IMR-90 (cell line): ENCODE measurements around the gene EPHB1. TPM values are rescaled to one million over a fixed set of nuclear protein-coding genes. Genes with fewer than 3 reads are reported as not detected.

Experiments
- ATAC-seq: fragments of 200-7000 bp; cut with Tn5 transposase; 2 replicates; pipeline ENCODE4 v1.9.1; 2020; ENCODE audit warnings: low read depth, mild to moderate bottlenecking, moderate library complexity
- BruUV-seq: library from RNA; stranded (reverse); fragments of 400-500 nt; replicated peaks from 2 replicates; lab custom pipeline; 2021; lab: Mats Ljungman, UMichigan
- CTCF ChIA-PET: fragments of 300-600 bp; formaldehyde crosslinking; extraction: SDS; loops from one replicate; lab custom pipeline; 2021; ENCODE audit warnings: antibody characterized with exemption; lab: Yijun Ruan, JAX
- POLR2A ChIA-PET: fragments of 300-600 bp; sonication (Branson Sonifier 250); formaldehyde crosslinking; loops from one replicate; lab custom pipeline; 2022; ENCODE audit warnings: antibody characterized with exemption; ENCODE audit not compliant: unreplicated experiment; lab: Charles Lee
- DNase-seq: peaks from one replicate; pipeline ENCODE4 v3.0.0; 2013
- H2AFZ ChIP-seq: replicated peaks from 2 replicates; pipeline ENCODE3; 2013; ENCODE audit warnings: low read length, mild to moderate bottlenecking; ENCODE audit not compliant: poor library complexity
- H2AK5ac ChIP-seq: 2 replicates; pipeline ENCODE4 v1.6.1; 2013; ENCODE audit warnings: low read depth, low read length, inconsistent platforms
- H2AK9ac ChIP-seq: replicated peaks from 2 replicates; pipeline ENCODE3; 2013; ENCODE audit warnings: mild to moderate bottlenecking, low read depth, low read length, moderate library complexity; ENCODE audit not compliant: poor library complexity
- H2BK120ac ChIP-seq: 2 replicates; pipeline ENCODE4 v1.6.1; 2013; ENCODE audit warnings: low read depth, low read length, inconsistent platforms
- H2BK15ac ChIP-seq: 3 replicates; pipeline ENCODE4 v1.6.1; 2013; ENCODE audit warnings: low read depth, low read length, inconsistent platforms
- H2BK20ac ChIP-seq: 2 replicates; pipeline ENCODE4 v1.6.1; 2013; ENCODE audit warnings: low read depth, mild to moderate bottlenecking, inconsistent platforms, low read length, moderate library complexity
- H2BK5ac ChIP-seq: 2 replicates; pipeline ENCODE4 v1.6.1; 2013; ENCODE audit warnings: mild to moderate bottlenecking, low read depth, low read length, inconsistent platforms; ENCODE audit not compliant: poor library complexity, severe bottlenecking
- H3K14ac ChIP-seq: replicated peaks from 2 replicates; pipeline ENCODE4 v1.6.1; 2013; ENCODE audit warnings: low read depth, low read length, inconsistent platforms
- H3K18ac ChIP-seq: 2 replicates; pipeline ENCODE4 v1.6.1; 2013; ENCODE audit warnings: low read depth, low read length, control low read depth
- H3K23ac ChIP-seq: 2 replicates; pipeline ENCODE4 v1.6.1; 2013; ENCODE audit warnings: low read depth, low read length, inconsistent platforms
- H3K27ac ChIP-seq: 2 replicates; pipeline ENCODE4 v1.5.1; 2013; ENCODE audit warnings: mild to moderate bottlenecking, control low read depth, low read length; ENCODE audit not compliant: insufficient read depth
- H3K27me3 ChIP-seq: 2 replicates; pipeline ENCODE4 v1.6.1; 2013; ENCODE audit warnings: low read length; ENCODE audit not compliant: control insufficient read depth, insufficient read depth
- H3K36me3 ChIP-seq: 2 replicates; pipeline ENCODE4 v1.6.1; 2013; ENCODE audit warnings: low read length, mixed read lengths; ENCODE audit not compliant: control insufficient read depth, insufficient read depth
- H3K4ac ChIP-seq: 2 replicates; pipeline ENCODE4 v1.6.1; 2013; ENCODE audit warnings: low read depth, low read length, inconsistent platforms
- H3K4me1 ChIP-seq: 2 replicates; pipeline ENCODE4 v1.6.1; 2013; ENCODE audit warnings: low read length, mixed read lengths; ENCODE audit not compliant: control insufficient read depth, insufficient read depth
- H3K4me2 ChIP-seq: 2 replicates; pipeline ENCODE4 v1.6.1; 2013; ENCODE audit warnings: low read depth, mild to moderate bottlenecking, control low read depth, low read length, moderate library complexity
- H3K4me3 ChIP-seq: 2 replicates; pipeline ENCODE4 v1.5.1; 2013; ENCODE audit warnings: low read depth, mild to moderate bottlenecking, control low read depth, low read length, moderate library complexity; ENCODE audit not compliant: insufficient read depth
- H3K56ac ChIP-seq: 2 replicates; pipeline ENCODE4 v1.6.1; 2013; ENCODE audit warnings: low read length, inconsistent platforms; ENCODE audit not compliant: insufficient read depth; ENCODE audit errors: extremely low read depth
- H3K79me1 ChIP-seq, 2 experiments: 2 replicates each; pipeline ENCODE4 v1.6.1; 2013; ENCODE audit warnings: low read length in 2 of 2, inconsistent platforms in 1 of 2, low read depth in 1 of 2
- H3K9ac ChIP-seq: 2 replicates; pipeline ENCODE4 v1.6.1; 2013; ENCODE audit warnings: low read depth, low read length, control low read depth
- H3K9me1 ChIP-seq: 2 replicates; pipeline ENCODE4 v1.6.1; 2013; ENCODE audit warnings: low read length, inconsistent platforms; ENCODE audit not compliant: insufficient read depth
- H3K9me3 ChIP-seq: 2 replicates; pipeline ENCODE4 v1.6.1; 2013; ENCODE audit warnings: low read length; ENCODE audit not compliant: control insufficient read depth, insufficient read depth
- H4K20me1 ChIP-seq: 2 replicates; pipeline ENCODE4 v1.6.1; 2013; ENCODE audit warnings: low read length, inconsistent platforms; ENCODE audit not compliant: insufficient read depth
- H4K5ac ChIP-seq: 2 replicates; pipeline ENCODE4 v1.6.1; 2013; ENCODE audit warnings: mild to moderate bottlenecking, low read depth, low read length, control low read depth
- H4K8ac ChIP-seq, 2 experiments: 2 replicates each; pipeline ENCODE4 v1.6.1; 2013; ENCODE audit warnings: low read depth in 2 of 2, low read length in 2 of 2, control low read depth in 1 of 2, inconsistent platforms in 1 of 2
- H4K91ac ChIP-seq: 2 replicates; pipeline ENCODE4 v1.6.1; 2013; ENCODE audit warnings: low read depth, low read length, inconsistent platforms; ENCODE audit not compliant: insufficient read depth
- BHLHE40 ChIP-seq: fragments of 150-350 bp; IDR thresholded peaks from 2 replicates; pipeline ENCODE4 v1.6.1; 2016; ENCODE audit warnings: mild to moderate bottlenecking, low read depth, low read length
- CEBPB ChIP-seq: IDR thresholded peaks from 2 replicates; pipeline ENCODE4 v1.6.1; 2012; ENCODE audit warnings: low read depth, low read length, improper control_type of control experiment
- CHD1 ChIP-seq: IDR thresholded peaks from 2 replicates; pipeline ENCODE4 v1.6.1; 2012; ENCODE audit warnings: low read depth, low read length, improper control_type of control experiment
- FOS ChIP-seq: fragments of 150-350 bp; IDR thresholded peaks from 2 replicates; pipeline ENCODE4 v1.6.1; 2016; ENCODE audit warnings: low read depth, low read length
- MAFK ChIP-seq: IDR thresholded peaks from 2 replicates; pipeline ENCODE4 v1.6.1; 2012; ENCODE audit warnings: low read depth, low read length, improper control_type of control experiment
- MAZ ChIP-seq: IDR thresholded peaks from 2 replicates; pipeline ENCODE4 v1.6.1; 2012; ENCODE audit warnings: low read depth, mild to moderate bottlenecking, low read length, improper control_type of control experiment, moderate library complexity, borderline replicate concordance
- MXI1 ChIP-seq: IDR thresholded peaks from 2 replicates; pipeline ENCODE4 v1.6.1; 2012; ENCODE audit warnings: low read depth, mild to moderate bottlenecking, low read length, moderate library complexity, borderline replicate concordance
- POLR2A ChIP-seq: IDR thresholded peaks from 2 replicates; pipeline ENCODE4 v1.6.1; 2012; ENCODE audit warnings: mild to moderate bottlenecking, low read depth, low read length
- RAD21 ChIP-seq: IDR thresholded peaks from 2 replicates; pipeline ENCODE4 v1.6.1; 2012; ENCODE audit warnings: low read length, improper control_type of control experiment
- RCOR1 ChIP-seq: IDR thresholded peaks from 2 replicates; pipeline ENCODE4 v1.6.1; 2012; ENCODE audit warnings: mild to moderate bottlenecking, low read length, improper control_type of control experiment; ENCODE audit not compliant: insufficient replicate concordance
- RFX5 ChIP-seq: IDR thresholded peaks from 2 replicates; pipeline ENCODE4 v1.8.0; 2012; ENCODE audit warnings: low read depth, mild to moderate bottlenecking, low read length, moderate library complexity
- SMC3 ChIP-seq: fragments of 150-350 bp; IDR thresholded peaks from 2 replicates; pipeline ENCODE4 v1.6.1; 2016; ENCODE audit warnings: low read depth, mild to moderate bottlenecking, antibody characterized with exemption, low read length, moderate library complexity
- dilution Hi-C: fragments of 300-500 bp; cut with HindIII; formaldehyde crosslinking; loops from one replicate; pipeline ENCODE4 v1.14.3; 2018; ENCODE audit warnings: low sequenced_read_pairs; ENCODE audit not compliant: unreplicated experiment
- in situ Hi-C: fragments of 300-500 bp; cut with MboI; formaldehyde crosslinking; loops from 3 replicates; pipeline ENCODE4 v1.14.3; 2019; ENCODE audit warnings: low sequenced_read_pairs, inconsistent platforms, mixed read lengths
- intact Hi-C: fragments of 100-400 bp; cut with micrococcal nuclease; formaldehyde crosslinking; loops from 2 replicates; pipeline ENCODE4 v1.10.0; 2022
- polyA plus RNA-seq, 3 experiments: library from polyadenylated mRNA; depleted of rRNA; stranded (reverse); fragments of >200 nt; gene quantifications; 2 replicates each; pipeline ENCODE4 v1.2.3, GENCODE V29; 2012; ENCODE audit warnings: low replicate concordance in 1 of 3
- total RNA-seq: library from RNA; depleted of rRNA; stranded (reverse); fragments of >200 nt; gene quantifications from 2 replicates; pipeline ENCODE4 v1.2.3, GENCODE V29; 2012
- TF ChIP-seq, protein P1 (sequence below): fragments of 150-350 bp; IDR thresholded peaks from 2 replicates; pipeline ENCODE4 v1.6.1; 2016; ENCODE audit warnings: low read depth, mild to moderate bottlenecking, low read length, moderate library complexity, borderline replicate concordance
- TF ChIP-seq, protein P2 (sequence below): fragments of 150-350 bp; IDR thresholded peaks from 2 replicates; pipeline ENCODE4 v1.6.1; 2017; ENCODE audit warnings: mild to moderate bottlenecking, antibody characterized with exemption, low read length, low read depth
- TF ChIP-seq, protein P3 (sequence below): conservative IDR thresholded peaks from 2 replicates; pipeline ENCODE4 v1.5.1; 2012; ENCODE audit warnings: mild to moderate bottlenecking, low read depth, low read length, improper control_type of control experiment

EPHB1 gene
- total and polyA plus RNA-seq, 2 of the 4 experiments (the other 2 are of a cell fraction): 0.17 to 0.36 TPM

DNA sequence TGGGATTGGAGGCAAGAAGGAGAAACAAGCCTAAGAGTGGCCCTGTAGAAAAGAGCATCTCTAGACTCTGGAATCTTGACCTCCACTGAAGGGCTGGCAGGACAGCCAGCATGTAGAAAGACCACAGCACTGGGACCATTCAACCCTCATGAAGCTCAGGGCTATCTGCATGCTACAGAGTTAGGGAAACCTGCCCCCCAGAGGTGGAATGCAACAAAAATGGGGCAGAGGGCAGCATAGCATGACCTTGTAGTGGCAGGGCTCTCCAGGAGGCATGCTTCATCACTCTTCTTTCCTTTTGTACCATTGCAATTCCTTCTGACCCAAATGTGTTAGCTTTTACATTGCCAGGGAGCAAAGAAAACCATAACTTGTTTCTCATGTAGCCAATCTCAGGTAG lies 445.4 kb downstream of the EPHB1 start:
- Histone ChIP-seq H3K27me3 (no peaks in the 10 kb centered on the region), H3K4me1 (no peaks in the 10 kb centered on the region), H2BK120ac (no peak overlapping the region), H3K9me3 (peaks cover 7% of the 10 kb centered on the region; the same call in 1 of the 2 replicates), H4K8ac (no peak overlapping the region), H3K36me3 (no peaks in the 10 kb centered on the region), H3K4ac (no peak overlapping the region), H3K18ac (no peak overlapping the region), H2BK5ac (no peak overlapping the region), H3K14ac (no peak overlapping the region), H2AK9ac (no peak overlapping the region), H2AK5ac (no peak overlapping the region), H3K79me1 (no peaks in the 10 kb centered on the region), H3K9me1 (no peaks in the 10 kb centered on the region), H2BK20ac (no peak overlapping the region), H3K23ac (no peak overlapping the region), H3K56ac (no peak overlapping the region), H3K9ac (no peak overlapping the region), H4K20me1 (no peaks in the 10 kb centered on the region), H3K4me3 (no peak overlapping the region), H4K5ac (no peak overlapping the region), H3K4me2 (no peak overlapping the region), H2AFZ (no peak overlapping the region), H3K27ac (no peak overlapping the region), H2BK15ac (no peak overlapping the region), H4K91ac (no peak overlapping the region)
- in situ Hi-C loops: no loop called here
- dilution Hi-C loops: no loop called here
- ChIA-PET POLR2A (no interaction called here), CTCF (no interaction called here)
- intact Hi-C loops: no loop called here
- DNase-seq: no peak
- no peak for ATAC-seq
- TF ChIP-seq CEBPB: no peak
- no peak for TF ChIP-seq POLR2A
- no peak for TF ChIP-seq MXI1
- TF ChIP-seq, protein P1, sequence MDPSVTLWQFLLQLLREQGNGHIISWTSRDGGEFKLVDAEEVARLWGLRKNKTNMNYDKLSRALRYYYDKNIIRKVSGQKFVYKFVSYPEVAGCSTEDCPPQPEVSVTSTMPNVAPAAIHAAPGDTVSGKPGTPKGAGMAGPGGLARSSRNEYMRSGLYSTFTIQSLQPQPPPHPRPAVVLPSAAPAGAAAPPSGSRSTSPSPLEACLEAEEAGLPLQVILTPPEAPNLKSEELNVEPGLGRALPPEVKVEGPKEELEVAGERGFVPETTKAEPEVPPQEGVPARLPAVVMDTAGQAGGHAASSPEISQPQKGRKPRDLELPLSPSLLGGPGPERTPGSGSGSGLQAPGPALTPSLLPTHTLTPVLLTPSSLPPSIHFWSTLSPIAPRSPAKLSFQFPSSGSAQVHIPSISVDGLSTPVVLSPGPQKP: no peak
- no peak for TF ChIP-seq FOS
- no peak for TF ChIP-seq RAD21
- TF ChIP-seq MAFK: no peak
- TF ChIP-seq, protein P2, sequence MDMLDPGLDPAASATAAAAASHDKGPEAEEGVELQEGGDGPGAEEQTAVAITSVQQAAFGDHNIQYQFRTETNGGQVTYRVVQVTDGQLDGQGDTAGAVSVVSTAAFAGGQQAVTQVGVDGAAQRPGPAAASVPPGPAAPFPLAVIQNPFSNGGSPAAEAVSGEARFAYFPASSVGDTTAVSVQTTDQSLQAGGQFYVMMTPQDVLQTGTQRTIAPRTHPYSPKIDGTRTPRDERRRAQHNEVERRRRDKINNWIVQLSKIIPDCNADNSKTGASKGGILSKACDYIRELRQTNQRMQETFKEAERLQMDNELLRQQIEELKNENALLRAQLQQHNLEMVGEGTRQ: no peak
- no peak for TF ChIP-seq RFX5
- no peak for TF ChIP-seq CHD1
- TF ChIP-seq, protein P3, sequence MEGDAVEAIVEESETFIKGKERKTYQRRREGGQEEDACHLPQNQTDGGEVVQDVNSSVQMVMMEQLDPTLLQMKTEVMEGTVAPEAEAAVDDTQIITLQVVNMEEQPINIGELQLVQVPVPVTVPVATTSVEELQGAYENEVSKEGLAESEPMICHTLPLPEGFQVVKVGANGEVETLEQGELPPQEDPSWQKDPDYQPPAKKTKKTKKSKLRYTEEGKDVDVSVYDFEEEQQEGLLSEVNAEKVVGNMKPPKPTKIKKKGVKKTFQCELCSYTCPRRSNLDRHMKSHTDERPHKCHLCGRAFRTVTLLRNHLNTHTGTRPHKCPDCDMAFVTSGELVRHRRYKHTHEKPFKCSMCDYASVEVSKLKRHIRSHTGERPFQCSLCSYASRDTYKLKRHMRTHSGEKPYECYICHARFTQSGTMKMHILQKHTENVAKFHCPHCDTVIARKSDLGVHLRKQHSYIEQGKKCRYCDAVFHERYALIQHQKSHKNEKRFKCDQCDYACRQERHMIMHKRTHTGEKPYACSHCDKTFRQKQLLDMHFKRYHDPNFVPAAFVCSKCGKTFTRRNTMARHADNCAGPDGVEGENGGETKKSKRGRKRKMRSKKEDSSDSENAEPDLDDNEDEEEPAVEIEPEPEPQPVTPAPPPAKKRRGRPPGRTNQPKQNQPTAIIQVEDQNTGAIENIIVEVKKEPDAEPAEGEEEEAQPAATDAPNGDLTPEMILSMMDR: no peak
- TF ChIP-seq RCOR1: no peak
- no peak for TF ChIP-seq SMC3
- no peak for TF ChIP-seq MAZ
- no peak for TF ChIP-seq BHLHE40
- no TSS peak for BruUV-seq
